Osteoblast (primary cell): Measurements from ENCODE around the gene MAEL. TPM values are rescaled to one million over a fixed set of nuclear protein-coding genes. Genes with fewer than 3 reads are reported as not detected.

ENCODE experiments used
- DNase-seq: peaks from one replicate; pipeline ENCODE4 v3.0.0; 2011; ENCODE audit warnings: low spot score, mixed read lengths; ENCODE audit not compliant: insufficient read length; ENCODE audit errors: missing footprints
- H2AFZ ChIP-seq: 2 replicates; pipeline ENCODE4 v1.6.0; 2011; ENCODE audit warnings: mild to moderate bottlenecking, low read length
- H3K27ac ChIP-seq: 2 replicates; pipeline ENCODE4 v1.5.1; 2011; ENCODE audit warnings: mild to moderate bottlenecking, low read depth, low read length, moderate library complexity
- H3K27me3 ChIP-seq: 2 replicates; pipeline ENCODE4 v1.6.0; 2012; ENCODE audit warnings: mild to moderate bottlenecking, control low read depth, inconsistent platforms, low read length, moderate library complexity; ENCODE audit not compliant: insufficient read depth
- H3K36me3 ChIP-seq: 2 replicates; pipeline ENCODE4 v1.5.1; 2011; ENCODE audit warnings: mild to moderate bottlenecking, low read length, control low read depth, moderate library complexity; ENCODE audit not compliant: insufficient read depth
- H3K4me1 ChIP-seq: 2 replicates; pipeline ENCODE4 v1.5.1; 2011; ENCODE audit warnings: mild to moderate bottlenecking, low read length, control low read depth, moderate library complexity; ENCODE audit not compliant: insufficient read depth
- H3K4me2 ChIP-seq: 2 replicates; pipeline ENCODE4 v1.6.0; 2011; ENCODE audit warnings: mild to moderate bottlenecking, low read length; ENCODE audit not compliant: insufficient read depth
- H3K4me3 ChIP-seq: fragments of 200-600 bp; sonication (generic); 3 replicates; pipeline ENCODE4 v1.5.1; 2012; ENCODE audit warnings: mild to moderate bottlenecking, low read length, inconsistent platforms; ENCODE audit not compliant: insufficient read depth
- H3K79me2 ChIP-seq: 2 replicates; pipeline ENCODE4 v1.6.0; 2012; ENCODE audit warnings: mild to moderate bottlenecking, low read length, control low read depth, inconsistent platforms; ENCODE audit not compliant: insufficient read depth
- H3K9me3 ChIP-seq: 2 replicates; pipeline ENCODE4 v1.5.1; 2011; ENCODE audit warnings: low read depth, low read length, control low read depth
- H4K20me1 ChIP-seq: 2 replicates; pipeline ENCODE4 v1.6.0; 2012; ENCODE audit warnings: mild to moderate bottlenecking, low read length, control low read depth; ENCODE audit not compliant: insufficient read depth
- CTCF ChIP-seq: IDR thresholded peaks from 2 replicates; pipeline ENCODE4 v1.5.1; 2011; ENCODE audit warnings: mild to moderate bottlenecking, low read depth, low read length, moderate library complexity; ENCODE audit errors: extremely low read depth
- total RNA-seq: library from RNA; depleted of rRNA; stranded (reverse); fragments of >200 nt; gene quantifications from 2 replicates; pipeline ENCODE4 v1.2.3, GENCODE V29; 2012

MAEL gene
- total RNA-seq, 1 donor, result not detected

- Histone ChIP-seq H2AFZ (no peak overlapping the region), H3K27ac (no peak overlapping the region), H3K4me1 (no peaks in the 10 kb centered on the region), H3K79me2 (no peaks in the 10 kb centered on the region), H3K4me3 (no peak overlapping the region), H3K27me3 (no peaks in the 10 kb centered on the region), H3K9me3 (no peaks in the 10 kb centered on the region), H4K20me1 (no peaks in the 10 kb centered on the region), H3K4me2 (no peak overlapping the region), H3K36me3 (no peaks in the 10 kb centered on the region)
- DNase-seq, result no peak
- TF ChIP-seq CTCF, result no peak
Observed at GRCh38 chr1:167051907-167052306, 62.8 kb downstream of the MAEL start.

GRCh38 chr1:167052389-167052788 lies 63.3 kb downstream of the MAEL start:
- no peaks in the 10 kb centered on the region for H3K79me2 ChIP-seq
- H3K9me3 ChIP-seq, result no peaks in the 10 kb centered on the region
- DNase-seq, result peak; percentile 54
- TF ChIP-seq CTCF, result peak; percentile 43
- H3K4me2 ChIP-seq, result no peak overlapping the region
- no peak overlapping the region for H2AFZ ChIP-seq
- H3K27ac ChIP-seq, result no peak overlapping the region
- no peak overlapping the region for H3K4me3 ChIP-seq
- H3K36me3 ChIP-seq, result no peaks in the 10 kb centered on the region
- no peaks in the 10 kb centered on the region for H4K20me1 ChIP-seq
- H3K4me1 ChIP-seq, result no peaks in the 10 kb centered on the region
- no peaks in the 10 kb centered on the region for H3K27me3 ChIP-seq

- Histone ChIP-seq H3K27ac (no peak overlapping the region), H3K27me3 (no peaks in the 10 kb centered on the region), H4K20me1 (no peaks in the 10 kb centered on the region), H3K79me2 (no peaks in the 10 kb centered on the region), H3K9me3 (no peaks in the 10 kb centered on the region), H3K4me1 (peaks cover 5% of the 10 kb centered on the region), H2AFZ (no peak overlapping the region), H3K4me3 (no peak overlapping the region), H3K36me3 (no peaks in the 10 kb centered on the region), H3K4me2 (no peak overlapping the region)
- no peak for DNase-seq
- no peak for TF ChIP-seq CTCF
Observed at GRCh38 chr1:167054531-167054930, 65.5 kb downstream of the MAEL start.

GRCh38 chr1:167054946-167055630 lies 66.0 kb downstream of the MAEL start:
- H3K27ac ChIP-seq, result no peak overlapping the region
- no peaks in the 10 kb centered on the region for H3K79me2 ChIP-seq
- H3K4me3 ChIP-seq, result no peak overlapping the region
- no peak for DNase-seq
- no peaks in the 10 kb centered on the region for H3K9me3 ChIP-seq
- no peak overlapping the region for H3K4me2 ChIP-seq
- no peak for TF ChIP-seq CTCF
- H2AFZ ChIP-seq, result no peak overlapping the region
- H3K4me1 ChIP-seq, result peaks cover 5% of the 10 kb centered on the region
- H3K36me3 ChIP-seq, result no peaks in the 10 kb centered on the region
- H3K27me3 ChIP-seq, result no peaks in the 10 kb centered on the region
- H4K20me1 ChIP-seq, result no peaks in the 10 kb centered on the region
